Endothelial cell of umbilical vein (primary cell): Measurements from ENCODE around the gene MFSD6.

Experiments
- EZH2 ChIP-seq: IDR thresholded peaks from 2 replicates; pipeline ENCODE4 v1.6.1; 2012; ENCODE audit warnings: borderline replicate concordance, low read depth, mild to moderate bottlenecking, moderate library complexity, low read length, inconsistent platforms; ENCODE audit not compliant: severe bottlenecking
- FOS ChIP-seq: IDR thresholded peaks from 2 replicates; pipeline ENCODE4 v1.6.1; 2011; ENCODE audit warnings: mild to moderate bottlenecking, low read length, moderate library complexity, borderline replicate concordance; ENCODE audit not compliant: insufficient read depth
- GATA2 ChIP-seq: IDR thresholded peaks from 2 replicates; pipeline ENCODE4 v1.7.0; 2011; ENCODE audit warnings: low read depth, mild to moderate bottlenecking, moderate library complexity, mixed read lengths, low read length; ENCODE audit not compliant: insufficient read length, insufficient read depth
- POLR2A ChIP-seq: IDR thresholded peaks from 2 replicates; pipeline ENCODE4 v1.6.1; 2012; ENCODE audit warnings: low read depth, mild to moderate bottlenecking, control low read depth, low read length
- POLR2AphosphoS5 ChIP-seq: IDR thresholded peaks from 2 replicates; pipeline ENCODE4 v1.6.1; 2012; ENCODE audit warnings: low read depth, mild to moderate bottlenecking, control low read depth, low read length, moderate library complexity; ENCODE audit not compliant: insufficient read depth
- TF ChIP-seq, protein P1 (sequence below), 2 donors: IDR thresholded peaks; 1 replicate in 1 of 2; 2 replicates in 1 of 2; pipeline ENCODE4 v1.5.1; 2011; ENCODE audit warnings: low read length in 2 of 2, mild to moderate bottlenecking in 2 of 2, moderate library complexity in 2 of 2, control low read depth in 1 of 2, inconsistent platforms in 1 of 2, low read depth in 1 of 2; ENCODE audit not compliant: insufficient read depth in 1 of 2; ENCODE audit errors: extremely low read depth in 1 of 2
- TF ChIP-seq, protein P2 (sequence below): IDR thresholded peaks from 2 replicates; pipeline ENCODE4 v1.6.1; 2011; ENCODE audit not compliant: insufficient read depth, insufficient read length

DNA sequence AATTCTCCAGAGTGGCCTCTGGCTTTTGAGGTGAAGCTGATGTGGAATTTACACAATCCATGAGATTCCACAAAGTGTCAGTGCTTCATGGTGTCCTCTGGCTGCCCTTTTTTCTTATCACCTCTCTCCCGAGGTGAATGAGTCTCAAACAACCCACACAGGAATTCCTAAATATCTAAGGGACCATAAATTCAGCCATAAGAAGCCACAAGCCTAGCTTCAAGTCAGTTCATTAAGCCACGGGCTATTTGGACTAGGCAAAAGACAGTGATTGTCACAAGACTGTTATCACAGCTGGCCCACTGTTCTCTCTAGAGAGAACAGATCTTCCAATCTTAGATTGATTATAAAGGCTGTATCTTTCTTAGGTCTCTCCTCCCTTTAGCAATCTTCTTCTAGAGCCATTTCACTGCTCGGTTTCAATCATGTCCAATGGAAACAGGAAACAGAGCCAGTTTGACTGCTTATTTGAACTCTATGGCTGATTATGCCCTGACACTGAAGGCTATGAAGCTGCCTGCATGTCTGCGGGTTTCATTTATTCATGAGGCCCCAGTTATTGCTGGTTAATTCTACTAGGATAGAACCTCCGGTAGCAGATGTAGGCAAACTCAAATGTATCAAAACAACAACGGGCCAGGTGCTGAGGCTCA, 122.2 kb downstream of the MFSD6 start:
- TF ChIP-seq POLR2A = no peak
- no peak for TF ChIP-seq POLR2AphosphoS5
- no peak for TF ChIP-seq GATA2
- TF ChIP-seq, protein P1, sequence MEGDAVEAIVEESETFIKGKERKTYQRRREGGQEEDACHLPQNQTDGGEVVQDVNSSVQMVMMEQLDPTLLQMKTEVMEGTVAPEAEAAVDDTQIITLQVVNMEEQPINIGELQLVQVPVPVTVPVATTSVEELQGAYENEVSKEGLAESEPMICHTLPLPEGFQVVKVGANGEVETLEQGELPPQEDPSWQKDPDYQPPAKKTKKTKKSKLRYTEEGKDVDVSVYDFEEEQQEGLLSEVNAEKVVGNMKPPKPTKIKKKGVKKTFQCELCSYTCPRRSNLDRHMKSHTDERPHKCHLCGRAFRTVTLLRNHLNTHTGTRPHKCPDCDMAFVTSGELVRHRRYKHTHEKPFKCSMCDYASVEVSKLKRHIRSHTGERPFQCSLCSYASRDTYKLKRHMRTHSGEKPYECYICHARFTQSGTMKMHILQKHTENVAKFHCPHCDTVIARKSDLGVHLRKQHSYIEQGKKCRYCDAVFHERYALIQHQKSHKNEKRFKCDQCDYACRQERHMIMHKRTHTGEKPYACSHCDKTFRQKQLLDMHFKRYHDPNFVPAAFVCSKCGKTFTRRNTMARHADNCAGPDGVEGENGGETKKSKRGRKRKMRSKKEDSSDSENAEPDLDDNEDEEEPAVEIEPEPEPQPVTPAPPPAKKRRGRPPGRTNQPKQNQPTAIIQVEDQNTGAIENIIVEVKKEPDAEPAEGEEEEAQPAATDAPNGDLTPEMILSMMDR (IDR thresholded peaks at IDR 0.05; ENCODE audit: extremely low read depth in 1 of 2, insufficient read depth in 1 of 2, low read depth in 1 of 2, low read length in 2 of 2) = no peak
- no peak for TF ChIP-seq FOS
- TF ChIP-seq, protein P2, sequence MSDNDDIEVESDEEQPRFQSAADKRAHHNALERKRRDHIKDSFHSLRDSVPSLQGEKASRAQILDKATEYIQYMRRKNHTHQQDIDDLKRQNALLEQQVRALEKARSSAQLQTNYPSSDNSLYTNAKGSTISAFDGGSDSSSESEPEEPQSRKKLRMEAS = no peak
- TF ChIP-seq EZH2 = no peak
